Nephron progenitor cell (in vitro differentiated cells): ENCODE results near the gene GRIN1.
A peak's percentile ranks its signal among the peaks of the same experiment; 100 is the strongest.

Source experiments
- DNase-seq: peaks from one replicate; pipeline ENCODE4 v3.0.0; 2021
- H3K27ac Mint-ChIP-seq: 2 replicates; pipeline ENCODE4 v1.8.0; 2021; ENCODE audit warnings: mild to moderate bottlenecking, moderate library complexity, mixed read lengths
- H3K27me3 Mint-ChIP-seq: 2 replicates; pipeline ENCODE4 v1.8.0; 2021; ENCODE audit warnings: mild to moderate bottlenecking, low read depth, mixed read lengths; ENCODE audit not compliant: poor library complexity
- H3K36me3 Mint-ChIP-seq: 2 replicates; pipeline ENCODE4 v1.8.0; 2021; ENCODE audit warnings: low read depth, mixed read lengths
- H3K4me1 Mint-ChIP-seq: 2 replicates; pipeline ENCODE4 v1.8.0; 2021; ENCODE audit warnings: mixed read lengths
- H3K4me3 Mint-ChIP-seq: 2 replicates; pipeline ENCODE4 v1.8.0; 2021; ENCODE audit warnings: mild to moderate bottlenecking, moderate library complexity, mixed read lengths
- H3K9me3 Mint-ChIP-seq: 2 replicates; pipeline ENCODE4 v1.8.0; 2021; ENCODE audit warnings: mild to moderate bottlenecking, moderate library complexity, mixed read lengths
- CTCF ChIP-seq: fragments of 200-600 bp; sonication (generic); IDR thresholded peaks from 2 replicates; pipeline ENCODE4 v1.5.0; 2021; ENCODE audit warnings: antibody characterized with exemption

The GRIN1 gene

DNA sequence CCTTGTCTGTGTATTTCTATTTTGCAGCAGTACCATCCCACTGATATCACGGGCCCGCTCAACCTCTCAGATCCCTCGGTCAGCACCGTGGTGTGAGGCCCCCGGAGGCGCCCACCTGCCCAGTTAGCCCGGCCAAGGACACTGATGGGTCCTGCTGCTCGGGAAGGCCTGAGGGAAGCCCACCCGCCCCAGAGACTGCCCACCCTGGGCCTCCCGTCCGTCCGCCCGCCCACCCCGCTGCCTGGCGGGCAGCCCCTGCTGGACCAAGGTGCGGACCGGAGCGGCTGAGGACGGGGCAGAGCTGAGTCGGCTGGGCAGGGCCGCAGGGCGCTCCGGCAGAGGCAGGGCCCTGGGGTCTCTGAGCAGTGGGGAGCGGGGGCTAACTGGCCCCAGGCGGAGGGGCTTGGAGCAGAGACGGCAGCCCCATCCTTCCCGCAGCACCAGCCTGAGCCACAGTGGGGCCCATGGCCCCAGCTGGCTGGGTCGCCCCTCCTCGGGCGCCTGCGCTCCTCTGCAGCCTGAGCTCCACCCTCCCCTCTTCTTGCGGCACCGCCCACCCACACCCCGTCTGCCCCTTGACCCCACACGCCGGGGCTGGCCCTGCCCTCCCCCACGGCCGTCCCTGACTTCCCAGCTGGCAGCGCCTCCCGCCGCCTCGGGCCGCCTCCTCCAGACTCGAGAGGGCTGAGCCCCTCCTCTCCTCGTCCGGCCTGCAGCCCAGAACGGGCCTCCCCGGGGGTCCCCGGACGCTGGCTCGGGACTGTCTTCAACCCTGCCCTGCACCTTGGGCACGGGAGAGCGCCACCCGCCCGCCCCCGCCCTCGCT, 29.0 kb downstream of the GRIN1 start:
- H3K4me1 Mint-ChIP-seq: no peaks in the 10 kb centered on the region
- H3K9me3 Mint-ChIP-seq: no peaks in the 10 kb centered on the region
- H3K27ac Mint-ChIP-seq: no peak overlapping the region
- peak; percentile 64 for DNase-seq
- TF ChIP-seq CTCF: no peak
- peaks cover 94% of the 10 kb centered on the region for H3K27me3 Mint-ChIP-seq
- H3K4me3 Mint-ChIP-seq: no peak overlapping the region
- H3K36me3 Mint-ChIP-seq: no peaks in the 10 kb centered on the region

DNA sequence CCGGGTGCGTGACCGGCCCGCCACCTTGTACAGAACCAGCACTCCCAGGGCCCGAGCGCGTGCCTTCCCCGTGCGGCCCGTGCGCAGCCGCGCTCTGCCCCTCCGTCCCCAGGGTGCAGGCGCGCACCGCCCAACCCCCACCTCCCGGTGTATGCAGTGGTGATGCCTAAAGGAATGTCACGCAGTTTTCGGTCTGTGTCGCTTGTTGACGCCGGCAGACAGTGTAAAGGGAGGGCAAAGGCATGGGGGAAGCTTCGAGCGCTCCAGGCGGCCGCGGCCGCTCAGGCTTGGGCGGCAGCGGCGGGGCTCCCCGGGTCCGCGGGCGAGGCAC, 29.6 kb downstream of the GRIN1 start:
- H3K27ac Mint-ChIP-seq: no peak overlapping the region
- DNase-seq: peak; percentile 36
- no peak overlapping the region for H3K4me3 Mint-ChIP-seq
- H3K4me1 Mint-ChIP-seq: no peaks in the 10 kb centered on the region
- H3K9me3 Mint-ChIP-seq: no peaks in the 10 kb centered on the region
- no peak for TF ChIP-seq CTCF
- peaks cover 94% of the 10 kb centered on the region for H3K27me3 Mint-ChIP-seq
- H3K36me3 Mint-ChIP-seq: no peaks in the 10 kb centered on the region

- peak; percentile 60 for DNase-seq
- H3K27ac Mint-ChIP-seq: no peak overlapping the region
- H3K9me3 Mint-ChIP-seq: no peaks in the 10 kb centered on the region
- H3K4me3 Mint-ChIP-seq: peak overlapping the region; percentile 72
- no peaks in the 10 kb centered on the region for H3K36me3 Mint-ChIP-seq
- no peaks in the 10 kb centered on the region for H3K4me1 Mint-ChIP-seq
- peaks cover 94% of the 10 kb centered on the region for H3K27me3 Mint-ChIP-seq
- no peak for TF ChIP-seq CTCF
Observed at GRCh38 chr9:137168904-137169856, 30.2 kb downstream of the GRIN1 start.

DNA sequence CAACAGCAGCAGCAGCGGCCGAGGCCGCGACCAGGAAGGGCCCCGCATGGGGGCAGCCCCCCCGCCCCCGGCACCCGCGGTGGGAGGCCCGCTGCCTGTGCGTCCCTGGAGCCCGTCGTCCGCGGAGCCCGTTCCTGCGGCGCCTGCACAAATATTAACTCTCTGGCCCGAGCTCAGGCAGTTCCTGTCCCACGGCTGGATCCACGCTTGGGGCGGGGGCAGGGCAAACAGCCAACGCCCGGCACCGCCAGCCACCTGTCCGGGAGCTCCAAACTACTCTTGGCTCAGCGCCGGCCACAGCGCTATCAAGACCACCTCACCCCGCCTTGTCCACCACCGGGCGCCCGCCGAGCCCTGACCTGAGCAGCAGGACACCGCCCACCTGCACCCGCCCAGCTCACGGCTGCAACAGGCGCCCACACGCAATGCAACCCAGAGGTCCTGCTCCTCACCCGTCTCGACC, 31.0 kb downstream of the GRIN1 start, which contains the start of gene LRRC26:
LRRC26 (minus strand) TSS at position 156 of the 463 bp plus-strand sequence; CDS start at position 48, 108 bp downstream.
- H3K9me3 Mint-ChIP-seq: no peaks in the 10 kb centered on the region
- no peak within 1 kb of the TSS for H3K27ac Mint-ChIP-seq
- H3K4me3 Mint-ChIP-seq: peak within 1 kb of the TSS; percentile 72
- H3K36me3 Mint-ChIP-seq: no peaks in the 10 kb centered on the region
- H3K4me1 Mint-ChIP-seq: no peaks in the 10 kb centered on the region
- DNase-seq: no peak
- no peak for TF ChIP-seq CTCF
- peaks cover 91% of the 10 kb centered on the region for H3K27me3 Mint-ChIP-seq

- H3K36me3 Mint-ChIP-seq: no peaks in the 10 kb centered on the region
- peaks cover 91% of the 10 kb centered on the region for H3K27me3 Mint-ChIP-seq
- TF ChIP-seq CTCF: no peak
- no peak for DNase-seq
- H3K4me1 Mint-ChIP-seq: no peaks in the 10 kb centered on the region
- no peaks in the 10 kb centered on the region for H3K9me3 Mint-ChIP-seq
- no peak overlapping the region for H3K27ac Mint-ChIP-seq
- H3K4me3 Mint-ChIP-seq: no peak overlapping the region
Observed at GRCh38 chr9:137170486-137171148, 31.7 kb downstream of the GRIN1 start.
